Panc1 (cell line): ENCODE results near the gene UBE2J1. TPM values are rescaled to one million over a fixed set of nuclear protein-coding genes. Genes with fewer than 3 reads are reported as not detected.

Experiments
- ATAC-seq: fragments of 200-7000 bp; cut with Tn5 transposase; 2 replicates; pipeline ENCODE4 v1.9.1; 2020; ENCODE audit warnings: mild to moderate bottlenecking, moderate library complexity
- BruUV-seq: library from RNA; stranded (reverse); fragments of 400-500 nt; replicated peaks from 2 replicates; lab custom pipeline; 2021; lab: Mats Ljungman, UMichigan
- CTCF ChIA-PET: fragments of 300-600 bp; sonication (Branson Sonifier 250); formaldehyde crosslinking; loops from one replicate; lab custom pipeline; 2022; ENCODE audit warnings: antibody characterized with exemption; lab: Charles Lee
- POLR2A ChIA-PET: fragments of 300-600 bp; sonication (Branson Sonifier 250); formaldehyde crosslinking; loops from one replicate; lab custom pipeline; 2022; ENCODE audit warnings: antibody characterized with exemption; lab: Charles Lee
- DNase-seq: peaks from one replicate; pipeline ENCODE4 v3.0.0-alpha.2; 2010; ENCODE audit warnings: low read depth, low spot score
- H3K27ac ChIP-seq: 2 replicates; pipeline ENCODE4 v1.5.1; 2011; ENCODE audit warnings: mild to moderate bottlenecking, low read length, inconsistent platforms
- H3K27me3 ChIP-seq: fragments of 200-500 bp; sonication (Bioruptor generic); 2 replicates; pipeline ENCODE4 v1.6.0; 2014; ENCODE audit warnings: low read length, inconsistent platforms; ENCODE audit not compliant: control insufficient read depth, insufficient read depth
- H3K36me3 ChIP-seq: fragments of 200-500 bp; sonication (Bioruptor generic); 2 replicates; pipeline ENCODE4 v1.5.1; 2014; ENCODE audit warnings: inconsistent platforms, mild to moderate bottlenecking, low read length, moderate library complexity; ENCODE audit not compliant: control insufficient read depth, insufficient read depth
- H3K4me1 ChIP-seq: 2 replicates; pipeline ENCODE4 v1.5.1; 2011; ENCODE audit warnings: inconsistent platforms, mild to moderate bottlenecking, low read length, moderate library complexity; ENCODE audit not compliant: control insufficient read depth, insufficient read depth
- H3K4me3 ChIP-seq, 2 experiments: 2 replicates each; pipeline ENCODE4 v1.5.1; 2011 to 2012; ENCODE audit warnings: low read depth in 2 of 2, low read length in 2 of 2, mild to moderate bottlenecking in 2 of 2, inconsistent platforms in 1 of 2, moderate library complexity in 1 of 2
- H3K9me3 ChIP-seq: fragments of 200-500 bp; sonication (Bioruptor generic); 2 replicates; pipeline ENCODE4 v1.5.1; 2014; ENCODE audit warnings: low read depth, mild to moderate bottlenecking, inconsistent platforms, low read length, moderate library complexity; ENCODE audit not compliant: control insufficient read depth, insufficient read depth
- POLR2AphosphoS5 ChIP-seq: IDR thresholded peaks from 2 replicates; pipeline ENCODE4 v1.6.1; 2012; ENCODE audit warnings: mild to moderate bottlenecking, low read depth, low read length, moderate library complexity
- REST ChIP-seq, 2 experiments: IDR thresholded peaks; 2 replicates each; pipeline ENCODE4 v1.6.1; 2011 to 2012; ENCODE audit warnings: low read depth in 2 of 2, control low read depth in 1 of 2, low read length in 1 of 2, mild to moderate bottlenecking in 1 of 2, moderate library complexity in 1 of 2; ENCODE audit not compliant: insufficient read depth in 1 of 2
- SIN3A ChIP-seq: IDR thresholded peaks from 2 replicates; pipeline ENCODE4 v1.6.1; 2012; ENCODE audit warnings: low read depth, mild to moderate bottlenecking, low read length, moderate library complexity, borderline replicate concordance; ENCODE audit not compliant: insufficient read depth
- TCF7L2 ChIP-seq: IDR thresholded peaks from 2 replicates; pipeline ENCODE4 v1.6.1; 2011; ENCODE audit warnings: mild to moderate bottlenecking, low read depth, low read length, inconsistent platforms
- in situ Hi-C: cut with HindIII; loops from 2 replicates; pipeline ENCODE4 v1.10.0; 2016; ENCODE audit warnings: low sequenced_read_pairs, low pct_unique_long_range_greater_than_20kb
- intact Hi-C: fragments of 100-400 bp; cut with micrococcal nuclease; formaldehyde crosslinking; loops from one replicate; pipeline ENCODE4 v1.10.0; 2022; ENCODE audit not compliant: unreplicated experiment
- total RNA-seq: library from RNA; stranded (reverse); gene quantifications from one replicate; pipeline ENCODE4 v1.2.1, GENCODE V29; 2021; ENCODE audit not compliant: unreplicated experiment
- TF ChIP-seq, protein P1 (sequence below): fragments of 450-650 bp; IDR thresholded peaks from 2 replicates; pipeline ENCODE4 v1.5.1; 2017; ENCODE audit warnings: mild to moderate bottlenecking

The UBE2J1 gene
- total RNA-seq, 1 experiment from 2014 or later = 30.5 TPM

DNA sequence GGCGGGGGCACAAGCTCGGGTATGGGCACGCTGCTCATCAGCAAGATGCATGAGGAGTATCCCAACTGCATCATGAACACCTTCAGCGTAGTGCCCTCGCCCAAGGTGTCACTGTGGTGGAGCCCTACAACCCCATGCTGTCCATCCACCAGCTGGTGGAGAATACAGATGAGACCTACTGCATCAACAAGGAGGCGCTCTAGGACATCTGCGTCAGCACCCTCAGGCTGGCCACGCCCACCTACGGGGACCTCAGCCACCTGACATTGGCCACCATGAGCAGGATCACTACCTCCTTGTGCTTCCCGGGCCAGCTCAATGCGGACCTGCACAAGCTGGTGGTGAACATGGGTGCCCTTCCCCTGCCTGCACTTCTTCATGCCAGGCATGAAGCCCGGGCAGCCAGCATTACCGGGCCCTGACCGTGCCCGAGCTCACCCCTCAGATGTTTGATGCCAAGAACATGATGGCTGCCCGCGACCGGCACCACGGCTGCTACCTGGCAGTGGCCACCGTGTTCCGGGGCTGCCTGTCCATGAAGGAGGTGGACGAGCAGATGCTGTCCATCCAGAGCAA is 50.2 kb downstream of the UBE2J1 start:
- Histone ChIP-seq H3K9me3 (no peaks in the 10 kb centered on the region), H3K4me3 (no peak overlapping the region), H3K27ac (no peak overlapping the region), H3K4me1 (peaks cover 15% of the 10 kb centered on the region), H3K36me3 (no peaks in the 10 kb centered on the region), H3K27me3 (no peaks in the 10 kb centered on the region)
- TF ChIP-seq, protein P1, sequence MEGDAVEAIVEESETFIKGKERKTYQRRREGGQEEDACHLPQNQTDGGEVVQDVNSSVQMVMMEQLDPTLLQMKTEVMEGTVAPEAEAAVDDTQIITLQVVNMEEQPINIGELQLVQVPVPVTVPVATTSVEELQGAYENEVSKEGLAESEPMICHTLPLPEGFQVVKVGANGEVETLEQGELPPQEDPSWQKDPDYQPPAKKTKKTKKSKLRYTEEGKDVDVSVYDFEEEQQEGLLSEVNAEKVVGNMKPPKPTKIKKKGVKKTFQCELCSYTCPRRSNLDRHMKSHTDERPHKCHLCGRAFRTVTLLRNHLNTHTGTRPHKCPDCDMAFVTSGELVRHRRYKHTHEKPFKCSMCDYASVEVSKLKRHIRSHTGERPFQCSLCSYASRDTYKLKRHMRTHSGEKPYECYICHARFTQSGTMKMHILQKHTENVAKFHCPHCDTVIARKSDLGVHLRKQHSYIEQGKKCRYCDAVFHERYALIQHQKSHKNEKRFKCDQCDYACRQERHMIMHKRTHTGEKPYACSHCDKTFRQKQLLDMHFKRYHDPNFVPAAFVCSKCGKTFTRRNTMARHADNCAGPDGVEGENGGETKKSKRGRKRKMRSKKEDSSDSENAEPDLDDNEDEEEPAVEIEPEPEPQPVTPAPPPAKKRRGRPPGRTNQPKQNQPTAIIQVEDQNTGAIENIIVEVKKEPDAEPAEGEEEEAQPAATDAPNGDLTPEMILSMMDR = no peak
- TF ChIP-seq SIN3A (no peak), POLR2AphosphoS5 (no peak)
- in situ Hi-C loops = no loop called here
- no peak for DNase-seq
- ChIA-PET POLR2A (no interaction called here), CTCF (no interaction called here)
- BruUV-seq = no TSS peak
- ATAC-seq = no peak
- intact Hi-C loops = no loop called here

DNA sequence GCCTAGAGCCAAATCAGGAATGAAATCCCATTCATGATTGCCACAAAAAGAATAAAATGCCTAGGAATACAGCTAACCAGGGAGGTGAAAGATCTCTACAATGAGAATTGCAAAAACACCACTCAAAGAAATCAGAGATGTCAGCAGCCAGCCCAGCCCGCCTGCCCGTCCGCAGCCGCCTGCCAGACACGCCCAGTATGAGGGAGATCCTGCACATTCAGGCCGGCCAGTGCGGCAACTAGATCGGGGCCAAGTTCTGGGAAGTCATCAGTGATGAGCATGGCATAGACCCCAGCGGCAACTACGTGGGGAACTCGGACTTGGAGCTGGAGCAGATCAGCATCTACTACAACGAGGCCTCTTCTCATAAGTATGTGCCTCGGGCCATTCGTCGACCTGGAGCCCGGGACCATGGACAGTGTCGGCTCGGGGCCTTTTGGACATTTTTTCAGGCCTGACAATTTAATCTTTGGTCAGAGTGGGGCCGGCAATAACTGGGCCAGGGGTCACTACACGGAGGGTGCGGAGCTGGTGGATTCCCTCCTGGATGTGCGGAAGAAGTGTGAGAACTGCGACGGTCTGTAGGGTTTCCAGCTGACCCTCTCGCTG is 50.8 kb downstream of the UBE2J1 start:
- POLR2A ChIA-PET = no interaction called here
- DNase-seq (no peak), ATAC-seq (no peak)
- CTCF ChIA-PET = no interaction called here
- no peaks in the 10 kb centered on the region for H3K9me3 ChIP-seq
- TF ChIP-seq SIN3A (no peak), REST (IDR thresholded peaks at IDR 0.05; ENCODE audit: insufficient read depth in 1 of 2, low read depth in 2 of 2, low read length in 1 of 2) (no peak; a peak in 1 of 4 replicates), POLR2AphosphoS5 (no peak), TCF7L2 (no peak)
- TF ChIP-seq, protein P1 = no peak
- no peaks in the 10 kb centered on the region for H3K36me3 ChIP-seq
- intact Hi-C loops (no loop called here), in situ Hi-C loops (no loop called here)
- H3K27me3 ChIP-seq = no peaks in the 10 kb centered on the region
- H3K4me3 ChIP-seq = no peak overlapping the region
- BruUV-seq = no TSS peak
- H3K4me1 ChIP-seq = peaks cover 18% of the 10 kb centered on the region
- H3K27ac ChIP-seq = no peak overlapping the region
